Trophoblast cell (in vitro differentiated cells and primary cell): ENCODE measurements around the gene EXOC1.
A peak's percentile ranks its signal among the peaks of the same experiment; 100 is the strongest.
"Not testable (repeated sequence)": the region's sequence is repeated elsewhere in the genome, so short reads cannot be mapped to it uniquely, and the experiment has no call there.

ENCODE experiments used
- DNase-seq, 2 donors: peaks; one replicate each; pipeline ENCODE4 v3.0.0-alpha.2; 2016
- H2AFZ ChIP-seq: 2 replicates; pipeline ENCODE4 v1.6.1; 2013; ENCODE audit warnings: low read length, moderate library complexity, mild to moderate bottlenecking; ENCODE audit not compliant: insufficient read depth, poor library complexity
- H2AK5ac ChIP-seq: 2 replicates; pipeline ENCODE4 v1.6.1; 2013; ENCODE audit warnings: mild to moderate bottlenecking, low read length
- H2BK120ac ChIP-seq: 2 replicates; pipeline ENCODE4 v1.6.1; 2013; ENCODE audit warnings: low read length, mild to moderate bottlenecking, moderate library complexity; ENCODE audit not compliant: insufficient read depth, poor library complexity
- H2BK12ac ChIP-seq: 2 replicates; pipeline ENCODE4 v1.6.1; 2013; ENCODE audit warnings: mild to moderate bottlenecking, low read length, moderate library complexity
- H2BK5ac ChIP-seq: 2 replicates; pipeline ENCODE4 v1.6.1; 2013; ENCODE audit warnings: low read length, low read depth, moderate library complexity, mild to moderate bottlenecking; ENCODE audit not compliant: poor library complexity
- H3K14ac ChIP-seq: 2 replicates; pipeline ENCODE4 v1.6.1; 2013; ENCODE audit warnings: mild to moderate bottlenecking, low read length
- H3K18ac ChIP-seq: 2 replicates; pipeline ENCODE4 v1.6.1; 2013; ENCODE audit warnings: mild to moderate bottlenecking, low read length
- H3K23ac ChIP-seq: 2 replicates; pipeline ENCODE4 v1.6.1; 2013; ENCODE audit warnings: low read length
- H3K27ac ChIP-seq: 2 replicates; pipeline ENCODE4 v1.5.1; 2013; ENCODE audit warnings: low read depth, mild to moderate bottlenecking, inconsistent platforms, low read length, moderate library complexity
- H3K27me3 ChIP-seq: 2 replicates; pipeline ENCODE4 v1.6.1; 2013; ENCODE audit warnings: inconsistent platforms, mild to moderate bottlenecking, low read length, moderate library complexity; ENCODE audit not compliant: insufficient read depth
- H3K36me3 ChIP-seq, 2 experiments: 1 replicate in 1 of 2; 2 replicates in 1 of 2; pipeline ENCODE4 v1.6.1; 2013; ENCODE audit warnings: low read length in 2 of 2, mild to moderate bottlenecking in 2 of 2, moderate library complexity in 1 of 2; ENCODE audit not compliant: insufficient read depth in 2 of 2, control insufficient read depth in 1 of 2
- H3K4ac ChIP-seq: 2 replicates; pipeline ENCODE4 v1.6.1; 2013; ENCODE audit warnings: low read depth, mild to moderate bottlenecking, low read length, moderate library complexity
- H3K4me1 ChIP-seq, 2 experiments: 1 replicate in 1 of 2; 2 replicates in 1 of 2; pipeline ENCODE4 v1.6.1; 2013; ENCODE audit warnings: low read length in 2 of 2, mild to moderate bottlenecking in 2 of 2, moderate library complexity in 1 of 2; ENCODE audit not compliant: insufficient read depth in 2 of 2, control insufficient read depth in 1 of 2
- H3K4me2 ChIP-seq: 2 replicates; pipeline ENCODE4 v1.6.1; 2013; ENCODE audit warnings: inconsistent platforms, mild to moderate bottlenecking, low read length, moderate library complexity
- H3K4me3 ChIP-seq: 2 replicates; pipeline ENCODE4 v1.5.1; 2013; ENCODE audit warnings: mild to moderate bottlenecking, low read depth, low read length, inconsistent platforms
- H3K79me1 ChIP-seq: one replicate; pipeline ENCODE4 v1.6.1; 2013; ENCODE audit warnings: low read length
- H3K79me2 ChIP-seq: 2 replicates; pipeline ENCODE4 v1.6.1; 2013; ENCODE audit warnings: low read length, mild to moderate bottlenecking; ENCODE audit not compliant: control insufficient read depth, insufficient read depth, poor library complexity
- H3K9ac ChIP-seq: 2 replicates; pipeline ENCODE4 v1.6.1; 2013; ENCODE audit warnings: mild to moderate bottlenecking, low read length
- H3K9me3 ChIP-seq: 2 replicates; pipeline ENCODE4 v1.6.1; 2013; ENCODE audit warnings: low read depth, mild to moderate bottlenecking, control low read depth, inconsistent platforms, low read length; ENCODE audit not compliant: insufficient read depth
- H4K12ac ChIP-seq: 2 replicates; pipeline ENCODE4 v1.6.1; 2013; ENCODE audit warnings: low read depth, mild to moderate bottlenecking, low read length, moderate library complexity
- H4K8ac ChIP-seq: 2 replicates; pipeline ENCODE4 v1.6.1; 2013; ENCODE audit warnings: low read depth, mild to moderate bottlenecking, low read length, moderate library complexity
- H4K91ac ChIP-seq: one replicate; pipeline ENCODE4 v1.6.1; 2013; ENCODE audit warnings: low read depth, mild to moderate bottlenecking, low read length, moderate library complexity
- WGBS: extraction: QIAGEN DNeasy Blood & Tissue Kit; methylation state at CpG from one replicate; pipeline ENCODE4 v1.1.7; 2013; ENCODE audit warnings: missing lambda C conversion rate; ENCODE audit not compliant: insufficient read length, insufficient coverage; ENCODE audit errors: extremely low coverage; 5-methylcytosine and 5-hydroxymethylcytosine counted together

EXOC1 gene

DNA sequence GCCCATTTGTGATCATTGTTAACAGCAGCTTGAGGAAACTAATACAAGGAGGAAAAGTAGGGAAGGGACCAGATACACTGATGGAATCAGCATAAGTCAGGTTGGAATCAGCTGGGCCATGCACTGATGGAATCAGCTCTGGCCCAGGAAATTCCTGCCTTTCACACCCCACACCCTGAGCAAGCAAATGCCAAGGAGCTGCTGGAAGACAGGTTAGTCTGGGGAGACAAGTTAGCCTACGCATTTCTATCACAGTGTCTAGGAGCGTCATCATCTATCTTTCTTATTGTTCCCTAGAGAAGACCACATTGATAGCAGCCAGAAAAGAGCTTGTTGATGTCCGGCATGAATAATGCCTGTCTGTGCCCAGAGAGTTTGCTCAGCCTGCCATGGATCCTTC, 79.1 kb downstream of the EXOC1 start:
- H3K27ac ChIP-seq: no peak overlapping the region
- WGBS: no CpG with 5 or more reads among the region's 3 CpGs
- no peak overlapping the region for H2BK120ac ChIP-seq
- no peak overlapping the region for H3K4ac ChIP-seq
- no peak overlapping the region for H3K4me3 ChIP-seq
- H3K23ac ChIP-seq: no peak overlapping the region
- no peak overlapping the region for H3K14ac ChIP-seq
- no peak overlapping the region for H2BK5ac ChIP-seq
- H2AK5ac ChIP-seq: no peak overlapping the region
- H3K9ac ChIP-seq: no peak overlapping the region
- H3K9me3 ChIP-seq: no peaks in the 10 kb centered on the region
- H4K12ac ChIP-seq: no peak overlapping the region
- no peak overlapping the region for H4K8ac ChIP-seq
- no peak overlapping the region for H2BK12ac ChIP-seq
- H3K79me1 ChIP-seq: no peaks in the 10 kb centered on the region
- H3K4me2 ChIP-seq: peak overlapping the region; percentile 15
- peak; percentile 92 to 93 for DNase-seq
- H3K18ac ChIP-seq: no peak overlapping the region
- no peak overlapping the region for H2AFZ ChIP-seq
- no peak overlapping the region for H4K91ac ChIP-seq
- no peaks in the 10 kb centered on the region for H3K79me2 ChIP-seq
- H3K27me3 ChIP-seq: no peaks in the 10 kb centered on the region
- H3K4me1 ChIP-seq: peaks cover 0 to 5% of the 10 kb centered on the region in 2 experiments
- H3K36me3 ChIP-seq: no peaks in the 10 kb centered on the region

DNA sequence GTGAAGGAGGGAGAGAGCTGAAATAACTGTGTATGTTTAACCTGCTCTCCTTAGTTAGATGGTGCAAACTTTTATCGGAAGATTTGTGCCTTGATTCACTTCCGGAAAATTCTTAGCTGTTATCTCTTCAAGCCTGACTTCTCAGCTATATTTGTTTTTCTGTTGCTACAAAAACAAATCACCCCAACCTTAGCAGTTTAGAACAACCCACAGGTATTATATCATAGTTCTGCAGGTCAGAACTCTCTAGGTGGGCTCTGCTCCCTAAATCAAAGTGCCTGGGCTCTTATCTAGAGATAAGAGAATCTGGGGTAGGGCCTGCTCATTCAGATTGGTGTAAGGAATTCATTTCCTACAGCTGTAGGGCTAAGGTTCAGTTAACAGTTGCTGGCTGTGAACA, 80.2 kb downstream of the EXOC1 start:
- no peak overlapping the region for H2BK120ac ChIP-seq
- no peaks in the 10 kb centered on the region for H3K27me3 ChIP-seq
- H3K27ac ChIP-seq: no peak overlapping the region
- no peak overlapping the region for H2AK5ac ChIP-seq
- H3K14ac ChIP-seq: no peak overlapping the region
- no peak overlapping the region for H3K23ac ChIP-seq
- H2AFZ ChIP-seq: no peak overlapping the region
- H3K4me2 ChIP-seq: no peak overlapping the region
- no peak overlapping the region for H4K8ac ChIP-seq
- DNase-seq: peak in 1 of 2 donors; percentile 49
- H3K9me3 ChIP-seq: no peaks in the 10 kb centered on the region
- no peaks in the 10 kb centered on the region for H3K79me2 ChIP-seq
- H3K36me3 ChIP-seq: no peaks in the 10 kb centered on the region
- H3K79me1 ChIP-seq: no peaks in the 10 kb centered on the region
- H3K4me3 ChIP-seq: no peak overlapping the region
- H4K91ac ChIP-seq: no peak overlapping the region
- H3K9ac ChIP-seq: no peak overlapping the region
- no peak overlapping the region for H3K4ac ChIP-seq
- no peak overlapping the region for H4K12ac ChIP-seq
- peaks cover 0 to 5% of the 10 kb centered on the region in 2 experiments for H3K4me1 ChIP-seq
- no CpG with 5 or more reads among the region's 2 CpGs for WGBS
- no peak overlapping the region for H2BK5ac ChIP-seq
- H2BK12ac ChIP-seq: no peak overlapping the region
- H3K18ac ChIP-seq: no peak overlapping the region

DNA sequence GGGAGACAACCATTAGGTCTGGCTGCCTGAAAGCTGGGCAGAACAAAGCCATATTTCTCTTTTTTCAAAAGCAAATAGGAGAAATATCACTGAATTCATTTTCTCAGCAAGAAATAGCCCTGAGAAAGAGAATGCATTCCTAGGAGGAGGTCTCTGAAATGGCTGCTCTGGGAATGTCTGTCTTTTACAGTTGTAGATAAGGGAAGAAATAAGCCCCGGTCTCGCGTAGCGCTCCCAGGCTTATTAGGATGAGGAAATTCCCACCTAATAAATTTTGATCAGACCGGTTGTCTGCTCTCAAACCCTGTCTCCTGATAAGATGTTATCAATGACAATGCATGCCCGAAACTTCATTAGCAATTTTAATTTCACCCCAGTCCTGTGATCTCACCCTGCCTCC, 82.5 kb downstream of the EXOC1 start:
- H3K27ac ChIP-seq, H4K8ac ChIP-seq, H3K4me3 ChIP-seq, H4K12ac ChIP-seq, H2AK5ac ChIP-seq, H3K4ac ChIP-seq, H3K36me3 ChIP-seq, H3K27me3 ChIP-seq, H3K4me2 ChIP-seq, H3K79me1 ChIP-seq, H3K14ac ChIP-seq, H3K9me3 ChIP-seq, DNase-seq, H3K23ac ChIP-seq, H2BK5ac ChIP-seq, H3K9ac ChIP-seq, H3K79me2 ChIP-seq, H3K18ac ChIP-seq, H2BK120ac ChIP-seq, H4K91ac ChIP-seq, H2AFZ ChIP-seq, H2BK12ac ChIP-seq, H3K4me1 ChIP-seq: not testable (repeated sequence)
- no CpG with 5 or more reads among the region's 6 CpGs for WGBS

DNA sequence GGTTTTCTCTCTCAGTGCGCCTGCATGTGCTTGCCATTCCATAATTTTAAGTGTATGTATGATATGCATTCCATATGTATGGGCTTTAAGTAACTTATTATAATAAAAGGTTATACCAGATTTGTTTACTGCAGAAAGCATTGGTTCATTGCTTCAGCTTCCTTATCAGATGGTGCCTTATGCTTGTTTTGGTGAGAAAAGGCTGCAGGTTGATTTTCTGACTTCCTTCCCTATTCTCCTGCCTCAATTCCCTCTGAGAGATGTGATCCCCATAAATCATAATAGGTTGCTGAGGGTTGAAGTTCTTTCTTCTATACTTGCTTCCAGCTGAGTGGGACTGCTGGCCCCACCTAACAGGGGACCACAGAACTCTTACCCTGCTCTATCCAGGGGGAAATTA, 85.0 kb downstream of the EXOC1 start:
- H3K23ac ChIP-seq: no peak overlapping the region
- H3K4me1 ChIP-seq: no peaks in the 10 kb centered on the region
- DNase-seq: no peak
- H2AK5ac ChIP-seq: no peak overlapping the region
- no peak overlapping the region for H2BK12ac ChIP-seq
- no peak overlapping the region for H4K12ac ChIP-seq
- H2BK120ac ChIP-seq: no peak overlapping the region
- no peak overlapping the region for H3K18ac ChIP-seq
- no peaks in the 10 kb centered on the region for H3K79me2 ChIP-seq
- no peak overlapping the region for H3K14ac ChIP-seq
- H3K9ac ChIP-seq: no peak overlapping the region
- no peaks in the 10 kb centered on the region for H3K36me3 ChIP-seq
- H3K27ac ChIP-seq: no peak overlapping the region
- no peak overlapping the region for H3K4ac ChIP-seq
- no peak overlapping the region for H4K8ac ChIP-seq
- no peaks in the 10 kb centered on the region for H3K79me1 ChIP-seq
- no peak overlapping the region for H3K4me2 ChIP-seq
- no peak overlapping the region for H3K4me3 ChIP-seq
- H3K9me3 ChIP-seq: no peaks in the 10 kb centered on the region
- H2AFZ ChIP-seq: no peak overlapping the region
- H3K27me3 ChIP-seq: no peaks in the 10 kb centered on the region
- no peak overlapping the region for H4K91ac ChIP-seq
- no peak overlapping the region for H2BK5ac ChIP-seq
- WGBS: no CpG with 5 or more reads among the region's 1 CpG
